RCC 7860 (cell line): ENCODE measurements around the gene EIPR1.

Experiments used
- DNase-seq: peaks from one replicate; pipeline ENCODE4 v3.0.0-alpha.2; 2015; ENCODE audit warnings: low spot score
- FAIRE-seq: peaks from 2 replicates; lab custom pipeline; 2012; peaks lifted over from hg19 to GRCh38; lab: Jason Lieb, UNC

The EIPR1 gene

DNA sequence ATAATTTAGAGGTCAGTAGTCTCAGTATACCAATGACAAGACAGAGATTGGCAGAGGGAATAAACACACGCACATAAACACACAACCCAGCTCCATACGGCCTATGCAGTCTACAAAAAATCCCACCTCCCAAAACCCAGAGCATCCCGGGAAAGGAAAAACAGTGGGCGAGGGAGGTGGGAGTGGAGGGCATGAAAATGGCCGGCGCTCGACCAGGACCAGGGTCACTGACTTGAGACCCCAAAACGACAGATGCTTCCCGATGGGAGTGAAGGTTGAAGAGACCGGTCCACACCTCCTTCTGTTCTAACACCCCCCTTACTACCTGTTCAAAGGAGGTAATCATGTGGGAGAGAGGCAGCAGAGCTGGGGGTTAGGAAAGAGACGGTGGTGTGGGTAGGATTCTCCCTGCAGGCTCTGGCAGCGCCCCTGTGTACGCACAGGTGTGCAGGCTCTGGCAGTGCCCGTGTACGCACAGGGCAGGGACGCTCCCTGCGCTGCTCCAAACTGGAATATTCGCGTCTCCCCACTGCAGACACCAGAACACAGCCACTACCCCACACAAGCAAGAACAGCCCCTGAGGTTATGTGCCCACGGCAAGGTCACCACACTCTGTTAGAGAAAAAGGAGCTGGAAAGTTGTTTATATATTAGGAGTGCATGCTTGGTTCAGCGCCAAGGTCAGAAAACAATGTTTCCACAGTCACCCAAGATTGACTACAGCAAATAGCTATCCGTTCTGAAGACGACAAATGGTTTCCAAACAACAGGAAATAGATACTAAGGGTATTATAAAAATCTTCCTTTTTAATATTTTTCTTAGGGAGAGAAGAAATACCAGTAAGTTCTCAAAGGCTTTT lies 67.9 kb downstream of the EIPR1 start:
- DNase-seq: no peak
- no peak for FAIRE-seq

GRCh38 chr2:3307901-3308300 lies 69.7 kb downstream of the EIPR1 start:
- no peak for FAIRE-seq
- DNase-seq: no peak

GRCh38 chr2:3307236-3307635 lies 70.4 kb downstream of the EIPR1 start:
- no peak for FAIRE-seq

GRCh38 chr2:3305952-3306351 lies 71.7 kb downstream of the EIPR1 start:
- FAIRE-seq: no peak
- DNase-seq: no peak

More at GRCh38 chr2:3307236-3307635, 70.4 kb downstream of the EIPR1 start:
- no peak for DNase-seq

DNA sequence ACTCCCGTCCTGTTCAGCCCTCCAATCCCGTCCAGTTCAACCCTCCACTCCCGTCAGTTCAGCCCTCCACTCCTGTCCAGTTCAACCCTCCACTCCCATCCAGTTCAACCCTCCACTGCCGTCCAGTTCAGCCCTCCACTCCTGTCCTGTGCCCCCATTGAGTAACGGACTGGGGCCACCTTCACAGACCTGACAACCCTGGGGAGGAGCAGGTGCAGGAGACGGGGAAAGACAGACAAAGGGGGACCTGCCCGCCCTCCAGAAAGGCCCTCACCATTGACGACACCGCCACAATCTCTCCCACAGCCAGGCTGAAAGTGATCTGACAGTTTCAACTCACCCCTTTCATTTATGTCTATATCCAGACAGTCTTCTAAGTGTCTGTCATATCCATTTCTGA lies 72.2 kb downstream of the EIPR1 start:
- no peak for FAIRE-seq
- no peak for DNase-seq

- peak; percentile 50 for DNase-seq
- peak; percentile 18 for FAIRE-seq
Observed at GRCh38 chr2:3303583-3304406, 73.8 kb downstream of the EIPR1 start.

GRCh38 chr2:3302751-3303582 lies 74.7 kb downstream of the EIPR1 start:
- FAIRE-seq: no peak
- DNase-seq: no peak

DNA sequence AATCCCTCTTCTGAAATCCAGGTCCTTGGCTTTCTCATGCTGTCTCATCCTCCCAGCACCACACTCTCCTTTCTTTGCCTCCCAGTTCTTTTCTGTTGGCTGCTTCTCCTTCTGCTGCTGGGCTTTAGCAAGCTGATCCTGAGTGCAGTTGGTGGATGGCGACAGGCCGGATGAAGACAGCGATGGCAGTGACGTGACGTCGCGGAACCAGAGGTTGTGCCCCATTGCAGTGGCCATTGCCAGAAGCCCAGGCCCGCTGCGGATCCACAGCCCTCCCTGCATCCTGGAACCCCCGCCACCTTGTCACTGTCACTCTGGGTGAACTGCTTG lies 75.2 kb downstream of the EIPR1 start:
- FAIRE-seq (no peak), DNase-seq (no peak)

DNA sequence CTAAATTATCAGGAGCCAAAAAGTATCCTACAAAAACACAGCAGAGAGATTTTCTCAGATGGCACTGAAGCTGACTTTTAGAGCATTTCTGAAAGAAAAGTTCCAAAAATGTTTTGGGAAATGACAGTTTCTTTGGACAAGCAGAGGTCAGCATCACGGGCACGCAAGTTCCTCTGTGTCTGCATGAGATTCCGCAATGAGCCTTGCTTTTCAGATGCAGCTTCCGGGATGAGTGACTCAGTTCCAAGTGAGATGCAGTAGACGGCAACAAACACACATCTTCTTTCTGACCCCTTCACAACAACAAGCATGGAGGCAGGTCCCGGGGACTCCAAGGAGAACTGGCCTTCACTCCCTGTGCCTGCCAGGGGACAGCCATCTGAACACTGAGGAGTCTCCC lies 76.6 kb downstream of the EIPR1 start:
- DNase-seq: no peak

DNA sequence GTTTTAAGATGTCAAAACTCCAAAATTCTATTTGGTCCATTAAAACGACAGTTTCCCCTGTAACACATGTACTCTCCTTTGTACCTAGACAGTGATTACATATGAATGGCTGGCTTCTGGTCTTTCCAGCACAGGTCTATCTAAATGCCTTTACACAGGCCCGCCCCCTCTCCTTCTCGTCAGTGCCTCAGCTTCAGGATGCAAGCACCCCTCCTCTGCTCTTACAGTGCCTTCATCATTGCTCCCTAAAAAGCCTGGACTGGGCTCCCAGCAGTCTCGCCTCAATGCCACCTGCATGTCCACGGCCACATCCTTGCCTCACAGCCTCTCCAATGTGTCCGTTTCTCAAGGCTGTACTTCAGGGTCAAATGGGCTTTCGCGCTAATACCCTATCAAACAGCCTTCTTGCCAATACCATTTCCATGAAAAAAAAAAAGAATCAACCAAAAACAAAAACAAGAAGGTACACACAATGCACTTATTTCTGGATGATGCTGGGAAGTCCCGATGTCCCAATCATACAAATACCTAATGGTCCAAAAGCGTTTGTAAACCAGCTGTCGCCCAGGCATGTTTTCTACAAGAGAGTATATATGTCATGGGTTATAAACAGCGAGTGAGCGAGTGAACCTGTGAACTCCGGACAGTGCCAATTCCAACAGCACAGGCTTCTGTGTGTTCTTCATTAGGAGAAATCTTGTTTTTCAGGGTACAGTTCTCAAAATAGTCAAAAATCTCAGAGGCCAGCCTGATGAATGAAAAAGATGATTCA lies 77.2 kb downstream of the EIPR1 start:
- FAIRE-seq (no peak), DNase-seq (no peak)

More for the DNA sequence above, 76.6 kb downstream of the EIPR1 start:
- no peak for FAIRE-seq

GRCh38 chr2:3299703-3300102 lies 77.9 kb downstream of the EIPR1 start:
- no peak for FAIRE-seq

DNA sequence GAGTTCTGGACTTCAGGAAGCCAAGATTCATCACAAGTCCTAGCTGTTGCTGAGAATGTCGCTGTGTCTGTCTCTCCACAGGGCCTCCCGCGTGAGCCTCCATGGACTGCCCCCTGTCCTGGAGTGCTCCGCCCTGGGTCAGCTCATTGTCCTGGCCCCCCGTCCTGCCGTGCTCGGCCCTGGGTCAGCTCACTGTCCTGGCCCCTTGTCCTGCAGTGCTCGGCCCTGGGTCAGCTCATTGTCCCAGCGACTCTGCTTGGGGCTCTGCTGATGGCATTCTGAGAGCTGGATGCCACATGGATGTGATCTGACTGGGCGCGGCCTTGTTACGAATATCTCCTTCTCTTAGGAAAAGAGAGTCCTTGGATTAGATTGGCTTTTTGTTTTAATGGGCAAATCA lies 78.5 kb downstream of the EIPR1 start:
- FAIRE-seq (no peak), DNase-seq (no peak)

More at GRCh38 chr2:3299703-3300102, 77.9 kb downstream of the EIPR1 start:
- no peak for DNase-seq

DNA sequence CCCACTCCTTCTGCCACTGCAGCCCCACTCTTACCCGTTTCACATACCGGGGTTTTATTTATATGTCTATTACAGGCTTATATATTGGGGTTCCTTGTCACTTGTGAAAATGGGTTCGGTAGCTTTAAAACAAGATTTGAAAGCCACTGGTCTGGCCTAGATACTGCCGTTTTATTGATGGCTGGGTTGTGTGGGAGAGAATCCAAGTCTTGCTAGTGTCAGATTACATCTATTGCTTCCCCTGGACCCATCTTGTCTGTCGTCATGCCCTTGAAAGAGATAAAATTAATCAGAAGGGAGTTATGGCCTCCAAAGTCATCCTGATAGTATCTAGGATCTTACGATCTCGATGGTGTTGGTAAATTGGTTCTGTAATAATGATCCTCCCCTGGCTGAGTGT lies 79.4 kb downstream of the EIPR1 start:
- no peak for FAIRE-seq
- DNase-seq: no peak

DNA sequence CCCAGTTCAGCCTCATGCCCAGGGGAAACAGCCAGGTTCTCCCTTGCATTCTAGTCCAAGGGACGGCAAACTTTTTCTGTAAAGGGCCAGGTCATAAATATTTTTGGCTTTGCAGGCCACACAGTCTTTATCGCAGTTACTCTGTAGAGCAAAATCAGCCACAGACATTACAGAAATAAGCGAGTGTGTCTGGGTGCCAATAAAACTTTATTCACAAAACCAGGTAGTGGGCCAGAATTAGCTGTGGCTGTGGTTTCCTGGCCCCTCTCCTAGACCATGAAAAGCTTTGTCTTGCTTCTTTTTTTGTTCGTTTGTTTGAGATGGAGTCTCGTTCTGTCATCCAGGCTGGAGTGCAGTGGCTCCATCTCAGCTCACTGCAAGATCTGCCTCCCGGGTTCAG lies 80.1 kb downstream of the EIPR1 start:
- DNase-seq (no peak), FAIRE-seq (no peak)

DNA sequence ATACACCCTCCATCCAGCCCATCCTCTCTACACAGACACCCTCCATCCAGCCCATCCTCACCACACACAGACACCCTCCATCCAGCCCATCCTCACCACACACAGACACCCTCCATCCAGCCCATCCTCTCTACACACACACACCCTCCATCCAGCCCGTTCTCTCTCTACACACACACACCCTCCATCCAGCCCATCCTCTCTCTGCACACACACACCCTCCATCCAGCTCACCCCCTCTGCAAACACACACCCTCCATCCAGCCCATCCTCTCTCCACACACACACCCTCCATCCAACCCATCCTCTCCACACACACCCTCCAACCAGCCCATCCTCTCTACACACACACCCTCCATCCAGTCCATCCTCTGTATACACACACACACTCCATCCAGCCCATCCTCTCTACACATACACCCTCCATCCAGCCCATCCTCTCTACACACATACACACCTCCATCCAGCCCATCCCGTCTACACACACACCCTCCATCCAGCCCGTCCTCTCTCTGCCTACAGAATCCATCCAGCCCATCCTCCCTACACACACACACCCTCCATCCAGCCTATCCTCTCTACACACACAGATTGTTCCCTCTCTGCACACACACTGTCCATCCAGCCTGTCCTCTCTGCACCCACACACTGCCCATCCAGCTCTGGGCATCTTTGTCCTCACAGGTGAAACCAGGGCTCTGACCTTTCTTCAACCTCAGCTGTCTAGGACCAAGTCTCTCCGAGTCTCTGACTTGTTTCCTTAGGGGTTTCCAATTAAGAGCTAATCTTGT lies 81.2 kb downstream of the EIPR1 start:
- DNase-seq: no peak
- no peak for FAIRE-seq

GRCh38 chr2:3294493-3294892 lies 83.1 kb downstream of the EIPR1 start:
- DNase-seq (no peak), FAIRE-seq (no peak)

DNA sequence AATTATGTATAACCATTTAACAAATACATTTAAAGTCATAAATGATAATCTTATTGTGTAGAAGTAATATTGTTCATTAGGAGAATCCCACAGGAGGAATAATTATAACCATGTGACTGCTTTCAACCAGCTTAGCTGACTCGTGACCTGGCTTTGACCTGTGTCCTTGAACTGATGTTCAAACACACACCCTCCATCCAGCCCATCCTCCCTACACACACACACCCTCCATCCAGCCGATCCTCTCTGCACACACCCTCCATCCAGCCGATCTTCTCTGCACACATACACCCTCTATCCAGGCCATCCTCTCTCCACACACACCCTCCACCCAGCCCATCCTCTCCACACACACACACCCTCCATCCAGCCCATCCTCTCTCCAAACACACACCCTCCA lies 83.5 kb downstream of the EIPR1 start:
- no peak for FAIRE-seq
- DNase-seq: no peak

- no peak for FAIRE-seq
- no peak for DNase-seq
Observed at GRCh38 chr2:3293221-3293620, 84.4 kb downstream of the EIPR1 start.

DNA sequence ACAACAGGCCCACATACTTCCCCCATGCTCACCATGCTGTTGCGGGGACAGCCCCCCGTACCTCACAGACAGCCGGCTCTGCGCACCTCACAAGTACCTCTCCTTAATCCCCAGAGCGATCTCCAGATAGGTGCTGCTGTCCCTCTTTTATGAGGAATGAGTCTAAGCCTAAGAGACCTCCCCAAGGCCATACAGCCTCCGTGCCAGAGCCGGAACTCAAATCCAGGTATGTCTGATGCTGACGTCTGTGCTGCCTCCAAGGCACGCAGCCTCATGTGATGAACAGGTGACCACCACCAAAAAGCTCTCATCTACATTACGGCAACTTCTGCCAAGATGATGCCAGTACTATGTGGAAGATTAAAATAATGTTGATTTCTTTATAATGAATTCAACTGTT lies 85.2 kb downstream of the EIPR1 start:
- no peak for FAIRE-seq
- no peak for DNase-seq

- no peak for DNase-seq
- no peak for FAIRE-seq
Observed at GRCh38 chr2:3291750-3292149, 85.9 kb downstream of the EIPR1 start.
